GM10847 (cell line): Measurements from ENCODE around the gene TULP4.

Experiments used
- POLR2A ChIP-seq: IDR thresholded peaks from 2 replicates; pipeline ENCODE4 v1.6.1; 2011; ENCODE audit not compliant: insufficient read length; ENCODE audit errors: extremely low read depth

TULP4 gene

GRCh38 chr6:158536891-158537798 lies 224.9 kb downstream of the TULP4 start:
- TF ChIP-seq POLR2A: no peak

GRCh38 chr6:158538741-158539140 lies 226.5 kb downstream of the TULP4 start:
- no peak for TF ChIP-seq POLR2A

GRCh38 chr6:158539413-158539812 lies 227.1 kb downstream of the TULP4 start:
- TF ChIP-seq POLR2A: no peak

GRCh38 chr6:158539881-158540280 lies 227.6 kb downstream of the TULP4 start:
- no peak for TF ChIP-seq POLR2A

- no peak for TF ChIP-seq POLR2A
Measured at GRCh38 chr6:158543606-158544185, 231.4 kb downstream of the TULP4 start.

- no peak for TF ChIP-seq POLR2A
Measured at GRCh38 chr6:158544428-158544827, 232.2 kb downstream of the TULP4 start.

GRCh38 chr6:158545043-158545966 lies 233.0 kb downstream of the TULP4 start:
- no peak for TF ChIP-seq POLR2A

- TF ChIP-seq POLR2A: no peak
Measured at GRCh38 chr6:158548418-158549161, 236.3 kb downstream of the TULP4 start.

- TF ChIP-seq POLR2A: no peak
Measured at GRCh38 chr6:158552055-158552795, 240.0 kb downstream of the TULP4 start.

GRCh38 chr6:158552796-158553138 lies 240.5 kb downstream of the TULP4 start:
- no peak for TF ChIP-seq POLR2A

GRCh38 chr6:158554611-158555361 lies 242.5 kb downstream of the TULP4 start:
- no peak for TF ChIP-seq POLR2A

GRCh38 chr6:158556113-158556512 lies 243.8 kb downstream of the TULP4 start:
- no peak for TF ChIP-seq POLR2A

- TF ChIP-seq POLR2A: no peak
Measured at GRCh38 chr6:158557927-158558326, 245.7 kb downstream of the TULP4 start.
